Astrocyte (in vitro differentiated cells and primary cell): ENCODE results near the gene FGGY.

Experiments used
- CTCF ChIP-seq: IDR thresholded peaks from 2 replicates; pipeline ENCODE4 v1.5.1; 2011; ENCODE audit warnings: low read depth, mild to moderate bottlenecking, inconsistent platforms, low read length, moderate library complexity; ENCODE audit not compliant: insufficient read depth
- EZH2 ChIP-seq: IDR thresholded peaks from 2 replicates; pipeline ENCODE4 v1.6.1; 2012; ENCODE audit warnings: mild to moderate bottlenecking, low read length, inconsistent platforms; ENCODE audit not compliant: insufficient read depth

- TF ChIP-seq CTCF (no peak), EZH2 (no peak)
These were observed 67.1 kb downstream of the FGGY start for GRCh38 chr1:59364037-59364436.
